ENCODE data around the gene MATCAP1.

The MATCAP1 gene

DNA sequence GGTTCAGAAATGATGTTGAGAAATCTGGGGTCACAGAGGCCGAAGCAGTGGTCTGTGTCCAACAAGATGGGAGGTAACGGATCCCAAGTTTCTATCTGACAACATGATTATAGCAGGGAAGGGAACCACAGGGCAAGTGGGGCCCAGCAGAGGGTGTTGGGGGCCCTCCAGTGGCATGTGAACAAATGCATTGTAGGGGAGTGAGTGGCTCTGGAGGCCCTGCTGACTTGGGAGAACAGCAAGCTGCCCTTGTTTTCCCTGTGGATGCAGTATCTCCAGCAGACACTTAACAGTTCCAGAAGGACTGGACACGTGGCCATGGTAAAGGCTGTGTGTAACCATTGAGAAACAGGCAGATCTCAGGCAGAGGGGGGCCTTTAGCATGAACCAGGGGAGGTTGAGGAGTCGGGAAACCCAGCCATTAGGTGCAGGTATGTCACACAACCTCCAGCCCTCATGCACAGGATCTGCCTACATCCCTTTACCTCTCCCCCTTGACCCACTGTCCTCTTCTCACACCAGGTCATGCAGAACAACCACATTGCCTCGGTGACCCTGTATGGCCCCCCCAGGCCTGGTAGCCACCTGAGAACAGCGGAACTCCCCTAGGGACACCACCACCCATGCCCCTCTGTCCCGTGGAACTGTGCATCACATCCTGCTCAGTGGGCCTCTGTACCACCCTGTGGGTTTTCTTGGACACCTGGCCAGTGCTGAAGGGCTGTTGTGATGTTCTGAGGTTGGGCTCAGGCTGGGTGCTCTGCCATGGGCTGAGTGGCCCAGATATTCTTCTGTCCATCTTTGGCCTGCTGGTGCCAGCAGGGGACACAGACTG is 37.0 kb downstream of the MATCAP1 start:
- DNase-seq (ENCODE audit: low read depth), result no peak
- no peak overlapping the region for H3K4me3 ChIP-seq (ENCODE audit: control insufficient read depth, low read depth, low read length)
- TF ChIP-seq, protein P1, sequence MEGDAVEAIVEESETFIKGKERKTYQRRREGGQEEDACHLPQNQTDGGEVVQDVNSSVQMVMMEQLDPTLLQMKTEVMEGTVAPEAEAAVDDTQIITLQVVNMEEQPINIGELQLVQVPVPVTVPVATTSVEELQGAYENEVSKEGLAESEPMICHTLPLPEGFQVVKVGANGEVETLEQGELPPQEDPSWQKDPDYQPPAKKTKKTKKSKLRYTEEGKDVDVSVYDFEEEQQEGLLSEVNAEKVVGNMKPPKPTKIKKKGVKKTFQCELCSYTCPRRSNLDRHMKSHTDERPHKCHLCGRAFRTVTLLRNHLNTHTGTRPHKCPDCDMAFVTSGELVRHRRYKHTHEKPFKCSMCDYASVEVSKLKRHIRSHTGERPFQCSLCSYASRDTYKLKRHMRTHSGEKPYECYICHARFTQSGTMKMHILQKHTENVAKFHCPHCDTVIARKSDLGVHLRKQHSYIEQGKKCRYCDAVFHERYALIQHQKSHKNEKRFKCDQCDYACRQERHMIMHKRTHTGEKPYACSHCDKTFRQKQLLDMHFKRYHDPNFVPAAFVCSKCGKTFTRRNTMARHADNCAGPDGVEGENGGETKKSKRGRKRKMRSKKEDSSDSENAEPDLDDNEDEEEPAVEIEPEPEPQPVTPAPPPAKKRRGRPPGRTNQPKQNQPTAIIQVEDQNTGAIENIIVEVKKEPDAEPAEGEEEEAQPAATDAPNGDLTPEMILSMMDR (IDR thresholded peaks at IDR 0.05; ENCODE audit: control insufficient read depth, insufficient read depth, low read depth, low read length, missing control alignments), result peak; percentile 21

- TF ChIP-seq, protein P1 (IDR thresholded peaks at IDR 0.05; ENCODE audit: control insufficient read depth, insufficient read depth, low read depth, low read length, missing control alignments), result no peak
- no peak overlapping the region for H3K4me3 ChIP-seq (ENCODE audit: control insufficient read depth, low read depth, low read length)
- DNase-seq (ENCODE audit: low read depth), result no peak
These were observed 38.0 kb downstream of the MATCAP1 start for GRCh38 chr16:67145746-67146145.

GRCh38 chr16:67144943-67145342 is 38.8 kb downstream of the MATCAP1 start:
- H3K4me3 ChIP-seq (ENCODE audit: control insufficient read depth, low read depth, low read length), result no peak overlapping the region
- DNase-seq (ENCODE audit: low read depth), result no peak
- TF ChIP-seq, protein P1 (IDR thresholded peaks at IDR 0.05; ENCODE audit: control insufficient read depth, insufficient read depth, low read depth, low read length, missing control alignments), result no peak

- no peak overlapping the region for H3K4me3 ChIP-seq (ENCODE audit: control insufficient read depth, low read depth, low read length)
- no peak for DNase-seq (ENCODE audit: low read depth)
- TF ChIP-seq, protein P1 (IDR thresholded peaks at IDR 0.05; ENCODE audit: control insufficient read depth, insufficient read depth, low read depth, low read length, missing control alignments), result no peak
These were observed 41.4 kb downstream of the MATCAP1 start for GRCh38 chr16:67142342-67142741.

DNA sequence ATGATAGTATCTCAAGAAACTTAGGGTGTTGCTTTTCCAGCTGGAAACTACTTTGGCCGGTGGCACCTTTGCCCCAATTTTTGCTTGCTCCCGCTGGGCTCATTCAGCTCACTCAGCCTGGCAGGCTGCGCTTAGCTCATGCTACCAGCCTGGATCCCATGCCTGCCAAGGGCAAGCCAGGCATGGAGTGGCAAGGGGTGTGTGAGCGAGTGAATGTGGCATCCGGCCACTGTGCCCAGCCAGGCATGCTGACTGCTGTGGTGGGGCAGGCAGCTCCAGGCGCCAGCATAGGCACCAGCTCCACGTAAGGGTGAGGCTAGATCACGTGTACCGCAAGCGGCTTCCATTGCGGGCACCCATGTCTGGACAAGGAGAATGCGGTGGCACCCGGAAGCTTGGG is 42.4 kb downstream of the MATCAP1 start:
- TF ChIP-seq, protein P1 (IDR thresholded peaks at IDR 0.05; ENCODE audit: control insufficient read depth, insufficient read depth, low read depth, low read length, missing control alignments), result no peak
- no peak for DNase-seq (ENCODE audit: low read depth)
- no peak overlapping the region for H3K4me3 ChIP-seq (ENCODE audit: control insufficient read depth, low read depth, low read length)

DNA sequence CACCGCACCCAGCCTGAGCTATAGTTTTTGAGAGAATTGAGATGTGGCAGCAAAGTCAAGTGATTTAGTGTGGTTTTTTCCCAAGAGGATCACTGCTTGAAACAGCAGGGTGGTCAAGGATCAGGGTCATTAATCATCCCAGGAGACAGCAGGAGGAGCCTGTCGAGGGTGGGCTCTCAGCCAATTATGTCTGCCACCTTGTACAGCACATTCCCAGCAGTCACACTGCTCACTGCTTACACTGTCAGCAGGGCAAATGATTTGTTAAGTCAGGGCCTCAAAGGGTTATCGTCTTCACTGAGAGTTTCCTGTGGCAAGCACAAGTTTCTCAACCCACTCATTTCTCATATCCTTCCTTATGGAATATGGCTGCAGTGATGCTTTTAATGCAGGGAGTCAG is 46.2 kb downstream of the MATCAP1 start:
- H3K4me3 ChIP-seq (ENCODE audit: control insufficient read depth, low read depth, low read length), result no peak overlapping the region
- no peak for DNase-seq (ENCODE audit: low read depth)
- TF ChIP-seq, protein P1 (IDR thresholded peaks at IDR 0.05; ENCODE audit: control insufficient read depth, insufficient read depth, low read depth, low read length, missing control alignments), result no peak

Measured in AG09309 (cell line).